SK-N-SH treated with all-trans-retinoic acid at 6 μM for 48 hours (cell line): ENCODE results near the gene TMC5.

ENCODE experiments used
- BACH2 ChIP-seq: fragments of 250-450 bp; sonication (Bioruptor Pico); IDR thresholded peaks from 2 replicates; pipeline ENCODE4 v1.9.0; 2021; ENCODE audit warnings: mild to moderate bottlenecking, borderline replicate concordance
- CSDC2 ChIP-seq: fragments of 250-450 bp; sonication (Bioruptor Pico); IDR thresholded peaks from 2 replicates; pipeline ENCODE4 v1.5.0; 2020; ENCODE audit warnings: mild to moderate bottlenecking, moderate library complexity
- CSRNP3 ChIP-seq: fragments of 250-450 bp; sonication (Bioruptor Pico); IDR thresholded peaks from 2 replicates; pipeline ENCODE4 v1.5.1; 2021; ENCODE audit warnings: mild to moderate bottlenecking, moderate library complexity
- ESRRG ChIP-seq: fragments of 250-450 bp; sonication (Bioruptor Pico); IDR thresholded peaks from 2 replicates; pipeline ENCODE4 v1.6.1; 2021; ENCODE audit warnings: mild to moderate bottlenecking
- GLIS3 ChIP-seq: fragments of 250-450 bp; sonication (Bioruptor Pico); IDR thresholded peaks from 2 replicates; pipeline ENCODE4 v1.5.0; 2020; ENCODE audit warnings: mild to moderate bottlenecking, moderate library complexity
- ISL1 ChIP-seq: fragments of 250-450 bp; sonication (Bioruptor Pico); IDR thresholded peaks from 2 replicates; pipeline ENCODE4 v2.1.2; 2022; ENCODE audit warnings: mild to moderate bottlenecking, moderate library complexity
- OSR1 ChIP-seq: fragments of 250-450 bp; sonication (Bioruptor Pico); IDR thresholded peaks from 2 replicates; pipeline ENCODE4 v1.8.0; 2022; ENCODE audit warnings: moderate library complexity, mild to moderate bottlenecking, inconsistent platforms
- PATZ1 ChIP-seq: fragments of 250-450 bp; sonication (Bioruptor Pico); IDR thresholded peaks from 2 replicates; pipeline ENCODE4 v1.8.0; 2020; ENCODE audit warnings: mild to moderate bottlenecking, moderate library complexity, borderline replicate concordance
- PPARA ChIP-seq: fragments of 250-450 bp; sonication (Bioruptor Pico); IDR thresholded peaks from 2 replicates; pipeline ENCODE4 v1.5.0; 2020; ENCODE audit warnings: mild to moderate bottlenecking, borderline replicate concordance
- SNAI2 ChIP-seq: fragments of 250-450 bp; sonication (Bioruptor Pico); IDR thresholded peaks from 2 replicates; pipeline ENCODE4 v1.5.0; 2020; ENCODE audit warnings: mild to moderate bottlenecking, moderate library complexity
- TCF4 ChIP-seq: fragments of 250-450 bp; sonication (Bioruptor Pico); IDR thresholded peaks from 2 replicates; pipeline ENCODE4 v1.8.0; 2021; ENCODE audit warnings: mild to moderate bottlenecking, moderate library complexity, borderline replicate concordance
- ZFP3 ChIP-seq: fragments of 250-450 bp; sonication (Bioruptor Pico); IDR thresholded peaks from 2 replicates; pipeline ENCODE4 v1.5.0; 2020; ENCODE audit warnings: mild to moderate bottlenecking, moderate library complexity
- ZNF565 ChIP-seq: fragments of 450-650 bp; formaldehyde crosslinking; conservative IDR thresholded peaks from 2 replicates; pipeline ENCODE4 v1.5.0; 2020; ENCODE audit warnings: low read depth, mild to moderate bottlenecking, moderate library complexity

DNA sequence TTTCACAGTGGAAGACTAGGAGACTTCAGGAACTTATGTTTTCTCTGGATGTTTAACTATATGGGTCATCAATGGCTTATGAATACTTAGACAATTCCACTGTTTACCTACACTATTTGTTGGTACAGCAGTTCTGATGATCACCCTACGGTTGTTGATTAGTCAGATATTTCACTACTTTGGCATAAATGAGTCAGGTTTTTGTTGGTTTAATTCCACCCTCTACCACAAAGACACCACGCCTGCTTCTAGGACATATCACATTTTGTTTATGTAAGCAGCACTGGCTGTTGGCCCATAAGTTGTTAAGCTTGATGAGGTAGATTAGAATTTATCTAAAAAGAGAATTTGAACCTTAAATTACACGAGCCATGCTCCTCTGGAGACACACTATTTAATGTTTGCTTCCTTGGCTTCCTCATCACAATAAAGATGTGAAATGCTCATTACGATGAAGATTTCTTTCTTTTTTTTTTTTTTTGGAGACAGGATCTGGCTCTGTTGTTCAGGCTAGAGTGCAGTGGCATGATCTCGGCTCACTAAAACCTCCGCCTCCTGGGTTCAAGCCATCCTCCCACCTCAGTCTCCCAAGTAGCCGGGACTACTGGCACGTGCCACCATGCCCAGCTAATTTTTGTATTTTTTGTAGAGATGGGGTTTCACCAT lies 99.9 kb downstream of the TMC5 start:
- TF ChIP-seq CSRNP3 (CRISPR knock-in tag): no peak
- no peak for TF ChIP-seq CSDC2 (CRISPR knock-in tag)
- TF ChIP-seq PPARA (CRISPR knock-in tag): no peak
- no peak for TF ChIP-seq OSR1
- TF ChIP-seq ISL1 (CRISPR knock-in tag): no peak
- TF ChIP-seq ZFP3 (CRISPR knock-in tag): no peak
- TF ChIP-seq ZNF565: no peak
- TF ChIP-seq TCF4: no peak
- TF ChIP-seq ESRRG: no peak
- no peak for TF ChIP-seq SNAI2 (CRISPR knock-in tag)
- no peak for TF ChIP-seq GLIS3 (CRISPR knock-in tag)
- no peak for TF ChIP-seq PATZ1 (CRISPR knock-in tag)
- TF ChIP-seq BACH2 (CRISPR knock-in tag): no peak
